Nucleus accumbens (tissue), 56 donors: ENCODE measurements around the gene FPGS.
A peak's percentile ranks its signal among the peaks of the same experiment; 100 is the strongest.
"Not testable (repeated sequence)": the region's sequence is repeated elsewhere in the genome, so short reads cannot be mapped to it uniquely, and the experiment has no call there.

Experiments
- DNase-seq, 56 donors: peaks; one replicate each; lab custom pipeline; 2025; lab: John Stamatoyannopoulos, UW

The FPGS gene, protein sequence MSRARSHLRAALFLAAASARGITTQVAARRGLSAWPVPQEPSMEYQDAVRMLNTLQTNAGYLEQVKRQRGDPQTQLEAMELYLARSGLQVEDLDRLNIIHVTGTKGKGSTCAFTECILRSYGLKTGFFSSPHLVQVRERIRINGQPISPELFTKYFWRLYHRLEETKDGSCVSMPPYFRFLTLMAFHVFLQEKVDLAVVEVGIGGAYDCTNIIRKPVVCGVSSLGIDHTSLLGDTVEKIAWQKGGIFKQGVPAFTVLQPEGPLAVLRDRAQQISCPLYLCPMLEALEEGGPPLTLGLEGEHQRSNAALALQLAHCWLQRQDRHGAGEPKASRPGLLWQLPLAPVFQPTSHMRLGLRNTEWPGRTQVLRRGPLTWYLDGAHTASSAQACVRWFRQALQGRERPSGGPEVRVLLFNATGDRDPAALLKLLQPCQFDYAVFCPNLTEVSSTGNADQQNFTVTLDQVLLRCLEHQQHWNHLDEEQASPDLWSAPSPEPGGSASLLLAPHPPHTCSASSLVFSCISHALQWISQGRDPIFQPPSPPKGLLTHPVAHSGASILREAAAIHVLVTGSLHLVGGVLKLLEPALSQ

GRCh38 chr9:127802576-127803443, at the start of gene FPGS:
Gene FPGS, plus strand, starts transcription at chr9:127802882. Its CDS starts 43 bp downstream, at chr9:127802925.
- peak in 55 of 56 donors; percentile 36 to 93 (median 85) for DNase-seq

DNA sequence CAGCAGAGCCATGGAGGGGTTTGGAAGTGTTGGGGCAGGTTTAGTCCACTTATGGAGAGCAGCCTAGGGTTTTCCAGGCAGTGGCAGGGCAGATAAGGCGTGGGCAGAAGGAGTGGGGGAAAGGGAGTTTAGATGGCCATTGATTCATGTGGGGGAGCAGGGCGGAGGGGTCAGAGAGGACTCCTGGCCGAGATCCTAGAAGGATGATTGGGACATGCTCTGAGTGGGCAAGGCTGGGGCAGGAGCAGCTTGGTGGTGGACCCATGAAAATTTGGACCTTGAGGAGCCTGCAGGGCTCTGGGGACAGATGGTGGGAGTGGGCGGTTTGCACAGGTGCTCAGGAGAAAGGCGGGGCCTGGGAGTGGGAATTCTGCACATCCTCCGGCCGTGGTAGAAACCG, 49.5 kb upstream of the FPGS start:
- no peak for DNase-seq

GRCh38 chr9:127753622-127754021, 49.1 kb upstream of the FPGS start:
- no peak for DNase-seq

DNA sequence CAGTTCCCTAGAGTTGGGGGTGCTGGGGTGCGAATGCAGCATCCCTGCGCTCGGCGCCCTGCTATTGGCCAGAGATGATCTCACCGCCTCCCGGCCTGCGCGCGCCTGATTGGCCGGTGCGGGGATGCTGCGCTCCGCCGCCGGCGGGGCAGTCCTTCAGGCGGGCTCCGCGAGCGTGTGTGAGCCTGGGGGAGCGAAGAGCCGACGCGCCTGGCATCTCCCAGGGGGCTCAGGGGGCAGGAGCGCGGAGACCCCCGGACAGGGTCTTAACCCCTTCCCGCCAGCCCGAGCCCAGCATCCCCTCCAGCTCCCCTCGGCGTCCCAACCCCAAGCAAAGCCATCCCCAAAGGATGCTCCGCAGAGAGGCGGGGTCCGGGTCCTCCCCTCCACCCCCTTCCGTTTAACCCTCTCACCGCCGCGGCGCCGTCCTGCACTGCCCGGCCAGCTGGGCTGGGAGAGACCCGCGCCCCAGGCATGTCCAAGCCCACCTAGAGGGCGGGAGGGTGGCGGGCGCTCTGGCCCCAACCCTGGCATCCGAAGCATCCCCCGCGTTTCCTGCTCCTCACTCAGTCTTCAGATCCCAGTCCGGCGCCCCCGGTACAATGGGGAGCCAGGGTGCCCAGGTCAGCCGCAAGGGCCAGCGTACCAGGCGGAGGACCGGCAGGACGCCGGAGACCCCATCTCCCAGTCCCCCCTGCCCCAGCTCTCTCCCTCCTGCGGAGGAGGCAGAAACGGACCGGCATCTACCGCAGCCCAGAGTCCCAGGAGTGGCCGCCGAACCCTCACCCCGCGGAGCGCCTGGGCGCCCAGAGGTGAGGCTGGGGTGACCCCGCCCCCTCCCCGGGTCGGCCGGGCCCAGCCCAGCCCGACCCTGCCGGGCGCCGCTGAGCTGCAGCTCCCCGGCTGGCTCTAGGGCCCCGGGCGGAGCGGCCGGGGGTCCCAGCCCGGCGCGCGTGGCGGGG, 48.3 kb upstream of the FPGS start:
- DNase-seq: peak in 33 of 56 donors; percentile 10 to 79 (median 40)

GRCh38 chr9:127755061-127756060, 47.3 kb upstream of the FPGS start:
- peak in 6 of 56 donors; percentile 16 to 51 (median 19) for DNase-seq

- no peak for DNase-seq
Measured at GRCh38 chr9:127756233-127756632, 46.4 kb upstream of the FPGS start.

- not testable (repeated sequence) for DNase-seq
Measured at GRCh38 chr9:127756776-127757175, 45.9 kb upstream of the FPGS start.

GRCh38 chr9:127758843-127759242, 43.8 kb upstream of the FPGS start:
- DNase-seq: no peak

GRCh38 chr9:127761061-127761460, 41.6 kb upstream of the FPGS start:
- DNase-seq: no peak

GRCh38 chr9:127761491-127761956, 41.2 kb upstream of the FPGS start:
- no peak for DNase-seq

GRCh38 chr9:127762111-127762676, 40.5 kb upstream of the FPGS start:
- DNase-seq: peak in 1 of 56 donors; percentile 11

GRCh38 chr9:127763918-127764384, 38.7 kb upstream of the FPGS start:
- peak in 3 of 56 donors; percentile 18 to 23 (median 21) for DNase-seq

DNA sequence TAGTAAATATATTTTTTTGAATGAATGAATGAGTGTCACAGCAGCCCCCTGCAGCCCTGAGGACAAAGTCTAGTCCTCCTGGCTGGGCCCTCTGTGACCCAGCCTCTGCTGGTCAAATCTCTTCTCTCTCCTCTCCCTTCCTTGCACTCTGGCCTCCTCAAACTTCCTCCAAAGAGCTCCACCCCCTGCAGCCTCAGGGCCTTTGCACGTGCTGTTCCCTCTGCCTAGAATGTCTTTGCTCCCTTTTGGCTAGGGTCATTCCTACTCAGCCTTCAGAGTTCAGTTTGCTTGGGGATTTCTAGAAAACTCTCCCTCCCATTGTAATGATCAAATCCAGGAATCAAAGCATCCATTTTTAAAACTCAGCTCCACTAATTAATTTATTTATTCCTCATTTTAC, 37.3 kb upstream of the FPGS start:
- DNase-seq: no peak

DNA sequence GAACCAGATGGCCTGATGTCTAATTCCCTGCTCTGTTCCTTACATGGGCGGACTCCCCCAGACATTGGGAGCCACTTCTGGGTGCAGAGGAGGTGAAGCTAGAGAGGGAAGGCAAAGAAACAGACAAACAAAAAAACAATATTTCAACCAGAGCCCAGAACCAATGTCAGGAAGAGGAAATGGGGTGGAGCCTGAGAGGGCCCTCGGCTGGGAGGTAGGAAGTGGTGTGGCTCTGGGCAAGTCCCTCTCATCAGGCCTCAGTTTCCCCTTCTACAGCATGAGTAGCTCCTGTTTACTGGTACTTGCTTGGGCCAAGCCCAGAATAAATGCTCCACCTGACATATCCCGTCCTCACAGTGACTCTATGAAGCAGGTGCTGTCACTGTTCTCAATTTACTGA, 35.3 kb upstream of the FPGS start:
- no peak for DNase-seq

DNA sequence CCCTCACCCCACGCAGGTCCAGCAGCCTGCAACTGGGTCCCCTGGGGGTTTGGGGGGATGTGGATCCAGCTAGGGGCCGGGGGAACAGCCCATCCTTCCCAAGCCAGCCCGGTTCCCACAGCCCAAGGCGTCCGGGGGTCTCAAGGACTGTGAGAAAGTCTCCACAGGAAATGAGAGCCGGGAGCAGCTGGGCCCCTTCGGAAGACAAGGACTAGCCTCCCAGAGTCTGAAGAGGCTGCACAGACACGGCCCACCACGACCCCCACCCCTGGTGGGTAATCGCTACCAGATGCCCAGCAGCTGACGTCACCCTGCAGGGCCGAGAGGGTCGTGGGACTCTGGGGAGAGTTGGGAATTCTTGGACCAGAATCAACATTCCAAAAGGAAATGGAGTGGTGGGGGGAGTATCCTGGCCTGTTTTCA, 34.8 kb upstream of the FPGS start:
- no peak for DNase-seq

- no peak for DNase-seq
Measured at GRCh38 chr9:127768698-127769097, 34.0 kb upstream of the FPGS start.

GRCh38 chr9:127769101-127769500, 33.6 kb upstream of the FPGS start:
- DNase-seq: no peak
